H1 (cell line): ENCODE data around the gene CSF1. TPM values are rescaled to one million over a fixed set of nuclear protein-coding genes. Genes with fewer than 3 reads are reported as not detected.

Source experiments
- CTCF ChIA-PET: fragments of 300-600 bp; sonication (Branson Sonifier 250); formaldehyde crosslinking; loops from one replicate; lab custom pipeline; 2021; ENCODE audit not compliant: partially characterized antibody; lab: Charles Lee
- POLR2A ChIA-PET: fragments of 300-600 bp; sonication (Branson Sonifier 250); formaldehyde crosslinking; loops from one replicate; lab custom pipeline; 2021; ENCODE audit warnings: inconsistent platforms; ENCODE audit not compliant: partially characterized antibody; lab: Charles Lee
- DNase-seq, 2 experiments: peaks; one replicate each; pipeline versions ENCODE4 v3.0.0 to v3.0.0-alpha.2; 2010 to 2022; ENCODE audit warnings: low spot score in 2 of 2, low read depth in 1 of 2, mixed read lengths in 1 of 2
- FAIRE-seq: peaks from 2 replicates; lab custom pipeline; 2011; peaks lifted over from hg19 to GRCh38; lab: Jason Lieb, UNC
- H2AFZ ChIP-seq: 2 replicates; pipeline ENCODE4 v1.8.1; 2012; ENCODE audit warnings: low read length, inconsistent platforms
- H2AK5ac ChIP-seq: 2 replicates; pipeline ENCODE4 v1.6.1; 2013; ENCODE audit warnings: low read depth, low read length
- H2BK120ac ChIP-seq: replicated peaks from 2 replicates; pipeline ENCODE3; 2013; ENCODE audit warnings: low read depth, low read length, inconsistent platforms
- H2BK12ac ChIP-seq: 2 replicates; pipeline ENCODE4 v1.6.1; 2013; ENCODE audit warnings: low read depth, low read length
- H2BK15ac ChIP-seq: 2 replicates; pipeline ENCODE4 v1.6.1; 2013; ENCODE audit warnings: low read length
- H2BK20ac ChIP-seq: 2 replicates; pipeline ENCODE4 v1.6.1; 2013; ENCODE audit warnings: low read length
- H2BK5ac ChIP-seq: 2 replicates; pipeline ENCODE4 v1.6.1; 2013; ENCODE audit warnings: low read depth, low read length
- H3K14ac ChIP-seq: 2 replicates; pipeline ENCODE4 v1.6.1; 2013; ENCODE audit warnings: inconsistent platforms; ENCODE audit not compliant: insufficient read length
- H3K18ac ChIP-seq: 2 replicates; pipeline ENCODE4 v1.6.1; 2013; ENCODE audit warnings: low read length; ENCODE audit errors: extremely low read depth
- H3K23ac ChIP-seq: 2 replicates; pipeline ENCODE4 v1.6.1; 2013; ENCODE audit warnings: inconsistent platforms; ENCODE audit not compliant: insufficient read length
- H3K23me2 ChIP-seq: 2 replicates; pipeline ENCODE4 v1.6.1; 2013; ENCODE audit warnings: low read depth, low read length
- H3K27ac ChIP-seq: 2 replicates; pipeline ENCODE4 v1.6.1; 2011; ENCODE audit warnings: low read depth, low read length, inconsistent platforms
- H3K27me3 ChIP-seq, 4 experiments: replicated peaks in 1 of 4; 1 replicate in 1 of 4; 2 replicates in 3 of 4; pipeline versions ENCODE4 v1.6.1 to v1.8.1; 2011 to 2013; ENCODE audit warnings: low read length in 3 of 4, mild to moderate bottlenecking in 3 of 4, inconsistent platforms in 2 of 4, mixed read lengths in 2 of 4, moderate library complexity in 1 of 4; ENCODE audit not compliant: control insufficient read depth in 3 of 4, insufficient read depth in 3 of 4; ENCODE audit errors: extremely low read depth in 1 of 4
- H3K36me3 ChIP-seq, 4 experiments: 2 replicates each; pipeline versions ENCODE4 v1.6.1 to v1.8.1; 2011 to 2013; ENCODE audit warnings: mild to moderate bottlenecking in 4 of 4, low read length in 3 of 4, moderate library complexity in 2 of 4, control low read depth in 1 of 4, inconsistent platforms in 1 of 4; ENCODE audit not compliant: insufficient read depth in 4 of 4, control insufficient read depth in 2 of 4
- H3K4ac ChIP-seq: replicated peaks from 2 replicates; pipeline ENCODE3; 2013; ENCODE audit warnings: low read length, low read depth, mixed read lengths, inconsistent platforms; ENCODE audit not compliant: insufficient read length
- H3K4me1 ChIP-seq, 4 experiments: replicated peaks in 1 of 4; 1 replicate in 1 of 4; 2 replicates in 3 of 4; pipeline versions ENCODE4 v1.6.1 to v1.8.1; 2011 to 2013; ENCODE audit warnings: low read length in 3 of 4, inconsistent platforms in 2 of 4, mixed read lengths in 1 of 4; ENCODE audit not compliant: insufficient read depth in 4 of 4, control insufficient read depth in 3 of 4
- H3K4me2 ChIP-seq, 2 experiments: 2 replicates each; pipeline versions ENCODE4 v1.6.1 to v1.8.1; 2011 to 2013; ENCODE audit warnings: low read depth in 2 of 2, low read length in 2 of 2, control low read depth in 1 of 2, inconsistent platforms in 1 of 2, mild to moderate bottlenecking in 1 of 2; ENCODE audit not compliant: insufficient read depth in 1 of 2
- H3K4me3 ChIP-seq, 4 experiments: fragments of 200-600, 300-600 bp in 1 of 4; sonication (generic), shearing (Covaris generic), sonication (Bioruptor Twin) in 1 of 4; 2 replicates each; pipeline versions ENCODE4 v1.5.1 to v1.8.1; 2011 to 2016; ENCODE audit warnings: low read length in 4 of 4, low read depth in 3 of 4, control low read depth in 2 of 4, inconsistent platforms in 2 of 4, mild to moderate bottlenecking in 2 of 4, mixed read lengths in 1 of 4, moderate library complexity in 1 of 4; ENCODE audit not compliant: insufficient read depth in 2 of 4; ENCODE audit errors: extremely low read depth in 1 of 4
- H3K56ac ChIP-seq: replicated peaks from 2 replicates; pipeline ENCODE3; 2013; ENCODE audit warnings: low read depth, mild to moderate bottlenecking, mixed read lengths, low read length, inconsistent platforms; ENCODE audit not compliant: insufficient read length
- H3K79me1 ChIP-seq: 2 replicates; pipeline ENCODE4 v1.6.1; 2013; ENCODE audit warnings: low read depth, low read length, control low read depth
- H3K79me2 ChIP-seq, 2 experiments: 2 replicates each; pipeline versions ENCODE4 v1.6.1 to v1.8.1; 2012 to 2013; ENCODE audit warnings: low read length in 2 of 2, mild to moderate bottlenecking in 2 of 2, inconsistent platforms in 1 of 2; ENCODE audit not compliant: insufficient read depth in 2 of 2, control insufficient read depth in 1 of 2
- H3K9ac ChIP-seq, 4 experiments: replicated peaks in 1 of 4; 1 replicate in 1 of 4; 2 replicates in 3 of 4; pipeline versions ENCODE4 v1.6.1 to v1.8.1; 2011 to 2013; ENCODE audit warnings: low read depth in 3 of 4, low read length in 3 of 4, control low read depth in 2 of 4, mild to moderate bottlenecking in 2 of 4, moderate library complexity in 2 of 4, inconsistent platforms in 1 of 4; ENCODE audit errors: extremely low read depth in 1 of 4
- H3K9me3 ChIP-seq, 2 experiments: 2 replicates each; pipeline versions ENCODE4 v1.6.1 to v1.8.1; 2012 to 2013; ENCODE audit warnings: mild to moderate bottlenecking in 2 of 2, moderate library complexity in 2 of 2, control low read depth in 1 of 2, inconsistent platforms in 1 of 2, low read depth in 1 of 2, low read length in 1 of 2, mixed read lengths in 1 of 2; ENCODE audit not compliant: insufficient read depth in 2 of 2
- H4K20me1 ChIP-seq, 2 experiments: replicated peaks in 1 of 2; 2 replicates each; pipeline versions ENCODE3 to v1.8.1; 2011 to 2013; ENCODE audit warnings: inconsistent platforms in 2 of 2, low read length in 2 of 2, mild to moderate bottlenecking in 1 of 2; ENCODE audit not compliant: insufficient read depth in 2 of 2, control insufficient read depth in 1 of 2
- H4K5ac ChIP-seq: 2 replicates; pipeline ENCODE4 v1.6.1; 2013; ENCODE audit warnings: low read length, low read depth, mixed read lengths, inconsistent platforms; ENCODE audit not compliant: insufficient read length
- H4K8ac ChIP-seq: 2 replicates; pipeline ENCODE4 v1.8.0; 2013; ENCODE audit warnings: mild to moderate bottlenecking, moderate library complexity, low read length, inconsistent platforms; ENCODE audit not compliant: insufficient read depth; ENCODE audit errors: extremely low read depth
- H4K91ac ChIP-seq: replicated peaks from 2 replicates; pipeline ENCODE3; 2013; ENCODE audit warnings: low read length, mixed read lengths, inconsistent platforms; ENCODE audit not compliant: insufficient read length
- CHD1 ChIP-seq: IDR thresholded peaks from 2 replicates; pipeline ENCODE4 v1.6.1; 2012; ENCODE audit warnings: low read depth, low read length, improper control_type of control experiment
- CREB1 ChIP-seq: IDR thresholded peaks from 2 replicates; pipeline ENCODE4 v1.6.1; 2012; ENCODE audit warnings: inconsistent platforms
- E2F6 ChIP-seq: IDR thresholded peaks from 2 replicates; pipeline ENCODE4 v1.6.1; 2012; ENCODE audit warnings: inconsistent platforms
- NANOG ChIP-seq: IDR thresholded peaks from 2 replicates; pipeline ENCODE4 v1.6.1; 2011; ENCODE audit warnings: low read length, low read depth, mild to moderate bottlenecking, inconsistent platforms; ENCODE audit not compliant: insufficient read depth, poor library complexity, severe bottlenecking
- POU5F1 ChIP-seq: IDR thresholded peaks from 2 replicates; pipeline ENCODE4 v1.6.1; 2011; ENCODE audit warnings: low read depth, mild to moderate bottlenecking, low read length, moderate library complexity
- SAP30 ChIP-seq: fragments of 300-600 bp; sonication (generic); IDR thresholded peaks from 2 replicates; pipeline ENCODE4 v1.7.1; 2012; ENCODE audit warnings: low read length, moderate library complexity, mild to moderate bottlenecking, inconsistent platforms; ENCODE audit not compliant: insufficient read depth, insufficient replicate concordance
- whole genome bisulfite sequencing, 2 experiments: shearing (Covaris generic) in 1 of 2; methylation state at CpG; one replicate each; pipeline versions ENCODE4 v1.1.6 to v1.1.7; 2013 to 2015; ENCODE audit warnings: low lambda C conversion rate in 2 of 2, mixed read lengths in 2 of 2, inconsistent platforms in 1 of 2, low coverage in 1 of 2, missing lambda C conversion rate in 1 of 2; ENCODE audit not compliant: insufficient replicate concordance in 2 of 2, insufficient coverage in 1 of 2, insufficient read length in 1 of 2; ENCODE audit errors: extremely low coverage in 1 of 2, missing lambda C conversion rate in 1 of 2; 5-methylcytosine and 5-hydroxymethylcytosine counted together
- long read RNA-seq, 2 experiments: library from RNA in 1 of 2; library from capped mRNA in 1 of 2; stranded (forward); transcript quantifications; one replicate each; pipeline ENCODE4 v2.0.0, GENCODE V29; 2021; ENCODE audit warnings: inconsistent platforms in 1 of 2
- polyA minus RNA-seq, 3 experiments: library from RNA; depleted of rRNA, polyadenylated mRNA; stranded (reverse); fragments of >200 nt; gene quantifications; 1 replicate in 2 of 3; 2 replicates in 1 of 3; pipeline ENCODE4 v1.2.3, GENCODE V29; 2011
- polyA plus RNA-seq, 7 experiments: library from polyadenylated mRNA; depleted of rRNA in 3 of 7; stranded (reverse) in 5 of 7; unstranded in 2 of 7; fragments of >200 nt in 5 of 7; fragments of 200-250 nt in 2 of 7; gene quantifications; 1 replicate in 5 of 7; 2 replicates in 1 of 7; 4 replicates in 1 of 7; pipeline versions ENCODE4 v1.2.1 to v1.2.3, GENCODE V29; 2011 to 2013; ENCODE audit warnings: missing spikeins in 2 of 7, mixed read lengths in 2 of 7
- total RNA-seq: library from RNA; stranded (reverse); fragmentation: NEBNext Ultra II Directional; extraction: Animal tissue kit (Norgen Biotek cat#: 25700); gene quantifications from 2 replicates; pipeline ENCODE4 v1.2.1, GENCODE V29; 2021

Gene CSF1
- total RNA-seq, result 2.0 and 3.3 TPM in 2 replicates
- polyA plus RNA-seq (2011; rRNA removed), result 4.2 and 5.4 TPM in 2 replicates
- 3.4 TPM for polyA plus RNA-seq (2011; cell fraction: cytosol; rRNA removed)
- polyA plus RNA-seq (2011; cell fraction: nucleus; rRNA removed), result 6.3 TPM
- polyA plus RNA-seq (2012, experiment 1 of 2), result 2.0 to 4.0 TPM (median 3.2 TPM) in 4 replicates
- polyA plus RNA-seq (2012, experiment 2 of 2), result 4.0 TPM
- polyA plus RNA-seq (2013, experiment 1 of 2), result 1.8 TPM
- polyA plus RNA-seq (2013, experiment 2 of 2), result 1.5 TPM
- 4.0 and 4.2 TPM in 2 replicates for polyA minus RNA-seq (2011; rRNA and poly(A)+ RNA removed)
- polyA minus RNA-seq (2011; cell fraction: cytosol; rRNA and poly(A)+ RNA removed), result 4.2 TPM
- 2.6 TPM for polyA minus RNA-seq (2011; cell fraction: nucleus; rRNA and poly(A)+ RNA removed)
- long read RNA-seq, experiment 1, partial matches to known transcripts, result 1 of 1 reads
- long read RNA-seq, experiment 1, other reads (novel, unspliced or antisense), result 0 of 1 reads
- long read RNA-seq, experiment 2, result 0 reads

- POLR2A ChIA-PET, result interaction anchor here (0.8 to 1.7 kb wide), 6 partner anchors 8 to 151 kb away, joined by 3 to 6 read pairs (median 4); no protein-coding TSS in a partner anchor
- DNase-seq, result peak in 1 of 2 experiments; percentile 62
- TF ChIP-seq NANOG (no peak), CREB1 (no peak), SAP30 (no peak), POU5F1 (no peak), E2F6 (0 out of 2 replicates have a peak, but pooled peaks have one; percentile 27), CHD1 (no peak)
These were observed at the start of gene CSF1 for GRCh38 chr1:109910123-109910962. TSS of gene CSF1 (plus strand) at chr1:109910849. CDS start at chr1:109911024, 175 bp downstream.

More at GRCh38 chr1:109910123-109910962, at the start of gene CSF1:
- 3% methylated on average over 31 of the region's 45 CpGs; no CpG with 5 or more reads in 1 of the 2 experiments for WGBS, 2 experiments
- Histone ChIP-seq H3K79me1 (no peaks in the 10 kb centered on the region), H4K91ac (peak within 1 kb of the TSS; percentile 37), H3K23me2 (peaks cover 12% of the 10 kb centered on the region; the same call in 1 of the 2 replicates), H3K4ac (no peak within 1 kb of the TSS), H3K9ac (peak within 1 kb of the TSS; percentile 31 to 81 (median 40); a peak in 6 of 7 replicates), H4K5ac (no peak within 1 kb of the TSS), H3K9me3 (no peaks in the 10 kb centered on the region), H4K20me1 (no peaks in the 10 kb centered on the region), H2AFZ (peak within 1 kb of the TSS; percentile 92; the same call in 1 of the 2 replicates), H3K56ac (no peak within 1 kb of the TSS), H3K4me1 (peaks cover 2 to 25% (median 13%) of the 10 kb centered on the region in 4 experiments), H3K36me3 (0 out of 8 replicates have a peak, but pooled peaks cover 0 to 1% (median 0%) of the 10 kb centered on the region in 4 experiments), H2BK12ac (peak within 1 kb of the TSS; percentile 92; the same call in 1 of the 2 replicates), H3K79me2 (no peaks in the 10 kb centered on the region), H2AK5ac (no peak within 1 kb of the TSS), H3K18ac (peak within 1 kb of the TSS; percentile 94), H3K23ac (no peak within 1 kb of the TSS), H3K4me3 (peak within 1 kb of the TSS; percentile 47 to 69 (median 56)), H2BK20ac (0 out of 2 replicates have a peak within 1 kb of the TSS, but pooled peaks have one; percentile 52), H3K4me2 (peak within 1 kb of the TSS; percentile 72 to 95), H2BK15ac (peak within 1 kb of the TSS; percentile 85; the same call in 1 of the 2 replicates), H3K27ac (no peak within 1 kb of the TSS), H2BK120ac (peak within 1 kb of the TSS; percentile 60), H4K8ac (no peak within 1 kb of the TSS; the same call in 1 of the 2 replicates), H3K27me3 (peaks cover 7 to 47% (median 34%) of the 10 kb centered on the region in 4 experiments), H3K14ac (no peak within 1 kb of the TSS), H2BK5ac (peak within 1 kb of the TSS; percentile 60; the same call in 1 of the 2 replicates)
- no peak for FAIRE-seq
- CTCF ChIA-PET, result interaction anchor here (1.3 to 11.7 kb wide), 3 partner anchors 17 to 133 kb away, joined by 3 to 94 read pairs (median 7); no protein-coding TSS in a partner anchor
